ENCODE data around the gene PRKAG1. TPM values are rescaled to one million over a fixed set of nuclear protein-coding genes. Genes with fewer than 3 reads are reported as not detected.

PRKAG1 gene
- total RNA-seq, 1 donor from 2014 or later = 80.4 TPM

- intact Hi-C loops (cut with DNase I) = no loop called here
- no peak for DNase-seq (ENCODE audit: low spot score)
These were observed 41.0 kb downstream of the PRKAG1 start for GRCh38 chr12:48977290-48978281.

- peak; percentile 77 for DNase-seq (ENCODE audit: low spot score)
- intact Hi-C loops (cut with DNase I) = no loop called here
These were observed 44.5 kb downstream of the PRKAG1 start for GRCh38 chr12:48973941-48974673.

GRCh38 chr12:48973531-48973930 is 45.0 kb downstream of the PRKAG1 start:
- DNase-seq (ENCODE audit: low spot score) = peak; percentile 71
- intact Hi-C loops (cut with DNase I) = no loop called here

- peak; percentile 22 for DNase-seq (ENCODE audit: low spot score)
- intact Hi-C loops (cut with DNase I) = no loop called here
These were observed 45.6 kb downstream of the PRKAG1 start for GRCh38 chr12:48972952-48973483.

GRCh38 chr12:48972213-48972951 is 46.2 kb downstream of the PRKAG1 start:
- intact Hi-C loops (cut with DNase I) = no loop called here
- DNase-seq (ENCODE audit: low spot score) = peak; percentile 71

- intact Hi-C loops (cut with DNase I) = no loop called here
- peak; percentile 65 for DNase-seq (ENCODE audit: low spot score)
These were observed 47.8 kb downstream of the PRKAG1 start for GRCh38 chr12:48970702-48971334.

- intact Hi-C loops (cut with DNase I) = no loop called here
- peak; percentile 63 for DNase-seq (ENCODE audit: low spot score)
These were observed 48.5 kb downstream of the PRKAG1 start for GRCh38 chr12:48969833-48970701.

- DNase-seq (ENCODE audit: low spot score) = no peak
- intact Hi-C loops (cut with DNase I) = no loop called here
These were observed 49.3 kb downstream of the PRKAG1 start for GRCh38 chr12:48969160-48969771.

GRCh38 chr12:48968467-48968866 is 50.1 kb downstream of the PRKAG1 start:
- DNase-seq (ENCODE audit: low spot score) = no peak
- intact Hi-C loops (cut with DNase I) = no loop called here

- no peak for DNase-seq (ENCODE audit: low spot score)
- intact Hi-C loops (cut with DNase I) = no loop called here
These were observed 50.6 kb downstream of the PRKAG1 start for GRCh38 chr12:48967991-48968390.

GRCh38 chr12:48966177-48966895 is 52.2 kb downstream of the PRKAG1 start:
- DNase-seq (ENCODE audit: low spot score) = no peak
- intact Hi-C loops (cut with DNase I) = no loop called here

GRCh38 chr12:48965298-48965838 is 53.2 kb downstream of the PRKAG1 start:
- DNase-seq (ENCODE audit: low spot score) = no peak
- intact Hi-C loops (cut with DNase I) = no loop called here

- DNase-seq (ENCODE audit: low spot score) = no peak
- intact Hi-C loops (cut with DNase I) = no loop called here
These were observed 56.8 kb downstream of the PRKAG1 start for GRCh38 chr12:48961801-48962200.

- intact Hi-C loops (cut with DNase I) = no loop called here
These were observed 57.2 kb downstream of the PRKAG1 start for GRCh38 chr12:48961331-48961730.

GRCh38 chr12:48960834-48961233 is 57.7 kb downstream of the PRKAG1 start:
- intact Hi-C loops (cut with DNase I) = no loop called here
- DNase-seq (ENCODE audit: low spot score) = no peak

More at GRCh38 chr12:48961331-48961730, 57.2 kb downstream of the PRKAG1 start:
- no peak for DNase-seq (ENCODE audit: low spot score)

GRCh38 chr12:48958049-48958388 is 60.6 kb downstream of the PRKAG1 start:
- no peak for DNase-seq (ENCODE audit: low spot score)
- intact Hi-C loops (cut with DNase I) = no loop called here

Data from cardiac septum (tissue), 1 donor.